CD4-positive, alpha-beta memory T cell (primary cell): ENCODE measurements around the gene WDFY2. TPM values are rescaled to one million over a fixed set of nuclear protein-coding genes. Genes with fewer than 3 reads are reported as not detected.
A peak's percentile ranks its signal among the peaks of the same experiment; 100 is the strongest.

Experiments used
- CTCF ChIA-PET: fragments of 350-600 bp; sonication (Branson Sonifier 250); formaldehyde crosslinking; loops from one replicate; lab custom pipeline; 2021; ENCODE audit warnings: inconsistent platforms; ENCODE audit not compliant: partially characterized antibody; lab: Charles Lee
- POLR2A ChIA-PET: fragments of 350-600 bp; sonication (Branson Sonifier 250); formaldehyde crosslinking; loops from one replicate; lab custom pipeline; 2021; ENCODE audit not compliant: partially characterized antibody; lab: Charles Lee
- DNase-seq, 5 donors: peaks; one replicate each; pipeline versions ENCODE4 v3.0.0 to v3.0.0-alpha.2; 2020 to 2022; ENCODE audit warnings: mixed read lengths in 1 of 5
- H3K27ac ChIP-seq: one replicate; pipeline ENCODE4 v1.7.0; 2013; ENCODE audit warnings: low read depth, low read length
- H3K27me3 ChIP-seq: 2 replicates; pipeline ENCODE4 v1.7.0; 2013; ENCODE audit warnings: mild to moderate bottlenecking, low read length, moderate library complexity; ENCODE audit not compliant: insufficient read depth
- H3K36me3 ChIP-seq: 2 replicates; pipeline ENCODE4 v1.7.0; 2013; ENCODE audit warnings: mild to moderate bottlenecking, low read length, moderate library complexity; ENCODE audit not compliant: insufficient read depth
- H3K4me1 ChIP-seq: 2 replicates; pipeline ENCODE4 v1.7.0; 2013; ENCODE audit warnings: mild to moderate bottlenecking, low read length, moderate library complexity; ENCODE audit not compliant: insufficient read depth
- H3K4me3 ChIP-seq, 2 donors: one replicate each; pipeline ENCODE4 v1.7.0; 2013; ENCODE audit warnings: low read length in 2 of 2, mild to moderate bottlenecking in 1 of 2
- H3K9me3 ChIP-seq, 2 donors: one replicate each; pipeline ENCODE4 v1.7.0; 2013; ENCODE audit warnings: low read length in 2 of 2, control low read depth in 1 of 2; ENCODE audit not compliant: control insufficient read depth in 1 of 2
- H3K27ac Mint-ChIP-seq, 7 donors: one replicate each; pipeline ENCODE4 v1.8.0; 2020 to 2021; ENCODE audit warnings: mixed read lengths in 7 of 7, mild to moderate bottlenecking in 6 of 7, inconsistent platforms in 3 of 7, moderate library complexity in 3 of 7
- H3K27me3 Mint-ChIP-seq, 2 donors: one replicate each; pipeline ENCODE4 v1.8.0; 2020 to 2021; ENCODE audit warnings: mixed read lengths in 2 of 2
- H3K36me3 Mint-ChIP-seq, 2 donors: one replicate each; pipeline ENCODE4 v1.8.0; 2020 to 2021; ENCODE audit warnings: mixed read lengths in 2 of 2, inconsistent platforms in 1 of 2, mild to moderate bottlenecking in 1 of 2
- H3K4me1 Mint-ChIP-seq, 4 donors: one replicate each; pipeline ENCODE4 v1.8.0; 2020 to 2021; ENCODE audit warnings: mixed read lengths in 4 of 4, mild to moderate bottlenecking in 1 of 4
- H3K4me3 Mint-ChIP-seq, 8 donors: one replicate each; pipeline ENCODE4 v1.8.0; 2020 to 2021; ENCODE audit warnings: mixed read lengths in 8 of 8, mild to moderate bottlenecking in 7 of 8, moderate library complexity in 6 of 8, inconsistent platforms in 3 of 8
- H3K9me3 Mint-ChIP-seq, 8 donors: one replicate each; pipeline ENCODE4 v1.8.0; 2020 to 2021; ENCODE audit warnings: mixed read lengths in 8 of 8, mild to moderate bottlenecking in 5 of 8, inconsistent platforms in 3 of 8, moderate library complexity in 1 of 8
- intact Hi-C: fragments of 100-400 bp; cut with micrococcal nuclease; formaldehyde crosslinking; loops from one replicate; pipeline ENCODE4 v1.15.1; 2023
- polyA plus RNA-seq, 2 donors: library from polyadenylated mRNA; unstranded; fragments of 300-500 nt; fragmentation: Illumina TruSeq; gene quantifications; one replicate each; pipeline ENCODE4 v1.2.3, GENCODE V29; 2021
- total RNA-seq, 2 experiments: library from RNA; stranded (reverse); gene quantifications; one replicate each; pipeline ENCODE4 v1.2.3, GENCODE V29; 2021

WDFY2 gene
- total and polyA plus RNA-seq, 4 experiments from 2014 or later = 3.8 to 21.8 (median 14.5) TPM

GRCh38 chr13:51806566-51806965 lies 222.3 kb downstream of the WDFY2 start:
- H3K4me1 ChIP-seq = peaks cover 45% of the 10 kb centered on the region
- no peaks in the 10 kb centered on the region for H3K9me3 ChIP-seq
- no peaks in the 10 kb centered on the region for H3K27me3 ChIP-seq
- H3K4me1 Mint-ChIP-seq = peaks cover 35 to 65% (median 46%) of the 10 kb centered on the region in 4 donors
- peak overlapping the region; percentile 8 for H3K27ac ChIP-seq
- H3K4me3 Mint-ChIP-seq = peak overlapping the region in 1 of 8 donors; percentile 53
- peaks cover 0 to 7% (median 0%) of the 10 kb centered on the region in 8 donors for H3K9me3 Mint-ChIP-seq
- peaks cover 18 to 38% of the 10 kb centered on the region in 2 donors for H3K36me3 Mint-ChIP-seq
- no peak overlapping the region for H3K4me3 ChIP-seq
- H3K36me3 ChIP-seq = peaks cover 7% of the 10 kb centered on the region
- intact Hi-C loops = no loop called here
- no peaks in the 10 kb centered on the region for H3K27me3 Mint-ChIP-seq
- peak in 1 of 5 donors; percentile 74 for DNase-seq
- ChIA-PET CTCF (interaction anchor here (0.8 to 4.1 kb wide), 6 partner anchors 8 to 26 kb away, joined by 3 to 38 read pairs (median 6); no protein-coding TSS in a partner anchor), POLR2A (interaction anchor here (1.2 to 14.5 kb wide), 4 partner anchors 8 to 354 kb away, joined by 3 to 288 read pairs (median 122); partner anchors contain the start of gene INTS6)
- H3K27ac Mint-ChIP-seq = peak overlapping the region; percentile 48 to 99 (median 97)

GRCh38 chr13:51807041-51807440 lies 222.8 kb downstream of the WDFY2 start:
- Mint-ChIP-seq H3K4me3 (peak overlapping the region in 1 of 8 donors; percentile 15), H3K27me3 (no peaks in the 10 kb centered on the region), H3K36me3 (peaks cover 20 to 41% of the 10 kb centered on the region in 2 donors), H3K4me1 (peaks cover 31 to 65% (median 45%) of the 10 kb centered on the region in 4 donors), H3K9me3 (peaks cover 0 to 5% (median 0%) of the 10 kb centered on the region in 8 donors), H3K27ac (peak overlapping the region; percentile 55 to 99 (median 84))
- CTCF ChIA-PET = interaction anchor here (0.8 to 4.1 kb wide), 6 partner anchors 8 to 25 kb away, joined by 3 to 38 read pairs (median 6); no protein-coding TSS in a partner anchor
- POLR2A ChIA-PET = interaction anchor here (1.2 to 14.5 kb wide), 4 partner anchors 7 to 355 kb away, joined by 3 to 288 read pairs (median 122); partner anchors contain the start of gene INTS6
- intact Hi-C loops = no loop called here
- Histone ChIP-seq H3K27ac (peak overlapping the region; percentile 8), H3K27me3 (no peaks in the 10 kb centered on the region), H3K9me3 (no peaks in the 10 kb centered on the region), H3K36me3 (peaks cover 10% of the 10 kb centered on the region), H3K4me1 (peaks cover 45% of the 10 kb centered on the region), H3K4me3 (no peak overlapping the region)
- DNase-seq = no peak

- intact Hi-C loops = no loop called here
- no peaks in the 10 kb centered on the region for H3K9me3 ChIP-seq
- Mint-ChIP-seq H3K27me3 (no peaks in the 10 kb centered on the region), H3K36me3 (peaks cover 25 to 41% of the 10 kb centered on the region in 2 donors), H3K4me1 (peaks cover 31 to 57% (median 43%) of the 10 kb centered on the region in 4 donors), H3K27ac (peak overlapping the region; percentile 3 to 98 (median 64)), H3K4me3 (no peak overlapping the region), H3K9me3 (peaks cover 0 to 2% (median 0%) of the 10 kb centered on the region in 8 donors)
- DNase-seq = no peak
- no peak overlapping the region for H3K27ac ChIP-seq
- CTCF ChIA-PET = no interaction called here
- peaks cover 17% of the 10 kb centered on the region for H3K36me3 ChIP-seq
- no peaks in the 10 kb centered on the region for H3K27me3 ChIP-seq
- H3K4me1 ChIP-seq = peaks cover 37% of the 10 kb centered on the region
- POLR2A ChIA-PET = interaction anchor here (13.8 to 14.5 kb wide), 2 partner anchors 15 to 357 kb away, joined by 220 to 288 read pairs; partner anchors contain the start of gene INTS6
- H3K4me3 ChIP-seq = no peak overlapping the region
These were observed 224.5 kb downstream of the WDFY2 start for GRCh38 chr13:51808811-51809210.

- intact Hi-C loops = no loop called here
- Mint-ChIP-seq H3K27me3 (no peaks in the 10 kb centered on the region), H3K4me1 (peaks cover 27 to 61% (median 42%) of the 10 kb centered on the region in 4 donors), H3K4me3 (no peak overlapping the region), H3K9me3 (no peaks in the 10 kb centered on the region), H3K36me3 (peaks cover 26 to 45% of the 10 kb centered on the region in 2 donors), H3K27ac (peak overlapping the region in 3 of 7 donors; percentile 36 to 82 (median 57))
- no peaks in the 10 kb centered on the region for H3K9me3 ChIP-seq
- no peaks in the 10 kb centered on the region for H3K27me3 ChIP-seq
- DNase-seq = no peak
- peaks cover 33% of the 10 kb centered on the region for H3K4me1 ChIP-seq
- CTCF ChIA-PET = interaction anchor here (1.0 to 2.3 kb wide), 4 partner anchors 12 to 34 kb away, joined by 3 to 32 read pairs (median 3); partner anchors contain the start of gene TMEM272
- no peak overlapping the region for H3K4me3 ChIP-seq
- no peak overlapping the region for H3K27ac ChIP-seq
- peaks cover 19% of the 10 kb centered on the region for H3K36me3 ChIP-seq
- POLR2A ChIA-PET = interaction anchor here (5.9 to 14.5 kb wide), 2 partner anchors 13 to 359 kb away, joined by 32 to 288 read pairs; partner anchors contain the start of gene INTS6
These were observed 226.8 kb downstream of the WDFY2 start for GRCh38 chr13:51811046-51811445.

GRCh38 chr13:51811920-51812451 lies 227.7 kb downstream of the WDFY2 start:
- no peak overlapping the region for H3K4me3 ChIP-seq
- no peak for DNase-seq
- no peaks in the 10 kb centered on the region for H3K9me3 ChIP-seq
- Mint-ChIP-seq H3K27me3 (no peaks in the 10 kb centered on the region), H3K4me1 (peaks cover 29 to 62% (median 44%) of the 10 kb centered on the region in 4 donors), H3K4me3 (no peak overlapping the region), H3K9me3 (no peaks in the 10 kb centered on the region), H3K36me3 (peaks cover 32 to 47% of the 10 kb centered on the region in 2 donors), H3K27ac (peak overlapping the region in 5 of 7 donors; percentile 36 to 84 (median 57))
- H3K4me1 ChIP-seq = peaks cover 36% of the 10 kb centered on the region
- no peaks in the 10 kb centered on the region for H3K27me3 ChIP-seq
- no peak overlapping the region for H3K27ac ChIP-seq
- CTCF ChIA-PET = interaction anchor here (1.2 to 5.3 kb wide), 5 partner anchors 12 to 316 kb away, joined by 3 to 442 read pairs (median 71); partner anchors contain the start of genes NEK5 and TMEM272
- intact Hi-C loops = no loop called here
- peaks cover 19% of the 10 kb centered on the region for H3K36me3 ChIP-seq
- POLR2A ChIA-PET = interaction anchor here (1.2 to 5.9 kb wide), 4 partner anchors 9 to 360 kb away, joined by 3 to 86 read pairs (median 46); partner anchors contain the start of gene INTS6

- H3K4me1 Mint-ChIP-seq = peaks cover 37 to 75% (median 57%) of the 10 kb centered on the region in 4 donors
- Histone ChIP-seq H3K4me1 (peaks cover 52% of the 10 kb centered on the region), H3K36me3 (peaks cover 19% of the 10 kb centered on the region)
These were observed 229.8 kb downstream of the WDFY2 start for GRCh38 chr13:51814071-51814470.

More at GRCh38 chr13:51814071-51814470, 229.8 kb downstream of the WDFY2 start:
- Histone ChIP-seq H3K4me3 (no peak overlapping the region), H3K27ac (no peak overlapping the region), H3K9me3 (no peaks in the 10 kb centered on the region), H3K27me3 (no peaks in the 10 kb centered on the region)
- Mint-ChIP-seq H3K4me3 (no peak overlapping the region), H3K27ac (peak overlapping the region in 3 of 7 donors; percentile 19 to 85 (median 81)), H3K27me3 (no peaks in the 10 kb centered on the region), H3K36me3 (peaks cover 25 to 45% of the 10 kb centered on the region in 2 donors), H3K9me3 (no peaks in the 10 kb centered on the region)
- intact Hi-C loops = no loop called here
- POLR2A ChIA-PET = interaction anchor here (3.0 to 5.9 kb wide), 5 partner anchors 9 to 362 kb away, joined by 17 to 86 read pairs (median 32); partner anchors contain the start of gene INTS6
- CTCF ChIA-PET = interaction anchor here (0.7 to 5.3 kb wide), 15 partner anchors 8 to 388 kb away, joined by 3 to 442 read pairs (median 7); partner anchors contain the start of genes NEK5 and TMEM272
- no peak for DNase-seq
